GM18511 (cell line): Measurements from ENCODE around the gene LMO2.
"Not testable (repeated sequence)": the region's sequence is repeated elsewhere in the genome, so short reads cannot be mapped to it uniquely, and the experiment has no call there.

Experiments used
- ATAC-seq: cut with Tn5 transposase; IDR thresholded peaks from one replicate; pipeline ENCODE4 v1.9.1; 2021; ENCODE audit warnings: mild to moderate bottlenecking, moderate library complexity; ENCODE audit not compliant: unreplicated experiment

Gene LMO2

DNA sequence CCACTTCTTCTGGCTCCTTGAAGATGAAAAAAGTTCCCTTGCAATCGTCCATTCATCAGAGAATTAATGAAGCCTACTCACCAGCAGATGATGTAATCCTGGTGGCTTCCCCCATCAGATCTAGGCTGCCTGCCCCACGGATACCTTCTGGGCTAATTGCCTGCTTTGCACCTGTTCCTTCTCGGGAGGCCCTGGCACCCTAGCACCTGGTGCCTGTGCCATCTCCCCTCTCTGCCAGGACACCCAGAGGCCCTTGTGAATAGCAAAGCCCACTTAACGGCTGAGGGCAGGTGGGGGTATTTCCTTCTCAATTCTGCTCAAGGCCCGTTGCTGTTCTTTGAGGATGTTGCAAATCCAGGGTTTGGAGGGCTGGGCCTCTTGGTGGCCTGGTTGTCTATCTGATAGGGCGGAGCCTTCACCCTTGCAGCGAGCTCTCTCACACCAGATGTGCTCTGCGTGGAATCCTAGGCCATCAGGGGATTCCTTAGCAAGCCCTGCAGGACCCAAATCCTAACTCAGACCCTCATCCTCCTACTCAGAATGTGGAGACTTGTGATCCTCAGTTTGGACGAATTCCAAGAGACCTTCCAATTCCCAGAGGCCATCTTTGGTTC, at the start of gene LMO2:
Gene LMO2 (minus strand): TSS at position 363 of the 614 bp plus-strand sequence. CDS start 22,360 bp downstream, outside the sequence.
- no peak for ATAC-seq

DNA sequence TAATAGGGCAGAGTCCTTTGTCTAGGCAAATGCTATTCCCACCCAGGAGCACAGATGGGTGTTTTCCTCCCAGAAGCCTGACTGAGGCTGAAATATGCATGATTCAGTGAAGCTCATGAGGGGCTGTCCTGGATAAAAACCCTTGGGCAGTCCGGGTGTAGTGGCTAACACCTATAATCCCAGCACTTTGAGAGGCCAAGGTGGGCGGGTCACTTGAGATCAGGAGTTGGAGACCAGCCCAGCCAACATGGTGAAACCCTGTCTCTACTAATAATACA, 48.6 kb upstream of the LMO2 start:
- ATAC-seq: no peak

- ATAC-seq: no peak
Observed at GRCh38 chr11:33936725-33937604, 45.1 kb upstream of the LMO2 start.

DNA sequence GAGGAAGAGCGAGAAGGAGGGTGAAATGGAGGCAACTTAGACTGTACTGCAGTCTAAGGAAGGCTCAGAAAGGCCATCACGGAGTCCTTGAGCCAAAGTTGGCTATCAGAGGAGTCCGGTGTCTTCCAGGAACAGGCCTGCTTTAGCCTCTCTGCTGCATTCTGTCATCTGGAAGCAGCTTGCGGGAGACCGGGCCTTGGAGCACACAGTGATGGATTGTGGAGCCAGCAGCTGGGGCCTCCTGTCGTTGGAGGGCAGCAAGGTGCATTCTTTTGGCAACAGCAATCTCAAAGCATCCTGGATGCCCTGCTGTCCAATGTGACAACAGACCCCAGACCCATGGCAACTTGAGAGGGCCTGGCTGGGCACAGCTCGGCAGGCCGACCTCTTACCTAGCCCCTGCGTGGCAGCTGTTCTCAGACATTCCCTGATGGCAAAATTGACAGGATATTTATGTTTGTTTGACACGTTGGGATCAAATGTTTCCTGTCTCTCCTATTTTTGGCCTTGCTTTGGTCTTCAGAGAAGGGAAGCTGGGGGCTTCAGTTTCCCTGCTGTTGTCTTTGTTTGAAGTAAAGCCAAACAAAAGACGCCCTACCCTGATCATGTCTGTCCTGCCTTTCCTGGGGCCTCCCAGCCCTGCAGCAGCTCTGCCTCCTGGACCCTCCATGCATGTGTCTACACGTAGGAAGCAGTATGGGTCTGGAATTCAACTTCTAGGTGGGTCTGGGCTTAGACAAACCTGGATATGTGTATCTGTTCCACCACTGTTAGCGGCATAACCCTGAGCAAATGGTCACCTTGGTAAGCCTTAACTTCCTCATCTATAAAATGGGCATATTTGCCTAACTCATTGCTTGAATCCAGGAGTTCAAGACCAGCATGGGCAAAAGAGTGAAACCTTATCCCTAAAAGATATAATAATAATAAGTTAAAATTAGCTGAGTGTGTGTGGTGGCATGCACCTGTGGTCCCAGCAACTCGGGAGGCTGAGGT, 43.9 kb upstream of the LMO2 start:
- no peak for ATAC-seq

- ATAC-seq: no peak
Observed at GRCh38 chr11:33935005-33935404, 43.1 kb upstream of the LMO2 start.

DNA sequence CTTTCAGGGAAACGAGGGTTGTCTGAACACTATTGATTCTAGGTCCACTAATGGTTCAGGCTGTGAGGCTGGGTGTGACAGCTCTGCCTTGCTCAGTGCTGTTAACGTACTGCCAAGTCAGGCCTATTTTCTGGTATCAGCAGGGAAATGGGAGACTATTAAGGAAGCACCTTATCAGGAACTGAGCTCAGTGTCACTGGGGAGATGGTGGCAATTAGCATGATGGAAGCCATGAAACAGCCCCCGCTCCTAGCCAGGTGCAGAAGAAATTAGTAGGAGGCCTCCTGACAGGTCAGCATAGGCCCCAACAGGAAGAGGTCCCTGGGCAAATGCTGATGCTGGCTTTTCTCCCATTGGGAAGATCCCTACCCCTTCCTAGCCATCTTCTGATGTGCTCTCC, 42.6 kb upstream of the LMO2 start:
- ATAC-seq: no peak

DNA sequence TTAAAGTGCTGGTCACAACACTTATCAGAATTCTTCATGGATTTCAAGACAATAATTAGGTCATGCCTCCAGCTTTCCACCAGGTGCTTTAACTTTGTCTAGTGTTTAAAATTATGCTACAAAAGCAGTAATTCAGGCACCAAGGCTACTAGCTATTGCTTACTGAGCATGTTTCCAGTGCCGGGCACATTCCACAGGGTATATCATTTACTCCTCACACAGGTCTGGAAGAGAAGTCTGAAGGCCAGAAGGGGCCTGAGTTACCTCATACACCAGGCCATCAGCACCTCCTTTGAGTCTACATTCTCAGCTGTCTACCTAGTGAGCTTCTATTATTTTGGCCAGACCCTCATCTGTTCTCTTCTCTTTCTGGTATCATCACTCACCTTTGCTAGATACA, 41.7 kb upstream of the LMO2 start:
- no peak for ATAC-seq

DNA sequence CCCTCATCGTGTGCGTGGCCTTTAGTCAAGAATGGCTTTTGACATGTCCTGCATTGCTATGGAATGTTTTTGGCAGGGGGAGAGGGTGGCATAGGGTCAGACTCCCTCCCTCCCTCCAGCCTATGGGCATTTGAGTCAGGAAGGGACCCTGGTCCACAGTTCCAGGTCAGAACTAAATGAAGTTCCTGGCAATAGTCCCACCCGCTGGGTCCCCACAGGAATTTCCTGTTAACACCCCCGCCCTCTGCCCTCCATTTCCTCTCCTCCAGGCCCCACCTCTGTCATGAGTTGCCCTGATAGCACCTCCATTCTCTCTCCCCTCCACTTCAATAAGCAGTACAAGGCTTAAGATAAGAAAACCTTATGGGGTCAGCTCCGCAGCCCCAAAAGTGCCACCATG, 40.8 kb upstream of the LMO2 start:
- ATAC-seq: no peak

DNA sequence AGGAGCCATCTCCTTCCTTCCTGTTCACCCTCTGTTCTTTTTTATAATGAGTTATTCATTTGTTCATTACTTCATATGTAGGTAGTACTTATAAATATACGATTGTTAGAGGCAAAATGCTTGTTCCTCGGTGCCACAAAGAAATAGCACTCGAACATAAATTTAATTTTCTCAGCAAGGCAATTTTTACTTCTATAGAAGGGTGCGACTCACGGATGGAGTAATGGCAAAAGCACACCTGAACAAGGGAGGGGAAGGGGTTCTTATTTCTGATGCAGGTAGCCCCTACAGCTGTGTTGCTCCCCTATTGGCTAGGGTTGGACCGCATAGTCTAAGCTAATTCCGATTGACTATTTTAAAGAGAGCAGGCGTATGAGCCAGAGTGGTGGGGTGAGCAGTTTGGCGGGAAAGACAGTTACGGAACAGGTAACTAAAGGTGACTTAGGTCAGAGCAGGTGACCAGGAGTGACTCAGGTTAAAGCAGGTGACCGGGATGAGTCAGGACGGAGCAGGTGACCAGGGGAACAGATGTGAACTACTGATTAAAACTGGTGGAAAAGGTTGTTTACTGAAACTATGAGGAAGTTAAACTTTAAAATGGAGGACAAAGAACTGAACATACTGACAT, 40.0 kb upstream of the LMO2 start:
- not testable (repeated sequence) for ATAC-seq

DNA sequence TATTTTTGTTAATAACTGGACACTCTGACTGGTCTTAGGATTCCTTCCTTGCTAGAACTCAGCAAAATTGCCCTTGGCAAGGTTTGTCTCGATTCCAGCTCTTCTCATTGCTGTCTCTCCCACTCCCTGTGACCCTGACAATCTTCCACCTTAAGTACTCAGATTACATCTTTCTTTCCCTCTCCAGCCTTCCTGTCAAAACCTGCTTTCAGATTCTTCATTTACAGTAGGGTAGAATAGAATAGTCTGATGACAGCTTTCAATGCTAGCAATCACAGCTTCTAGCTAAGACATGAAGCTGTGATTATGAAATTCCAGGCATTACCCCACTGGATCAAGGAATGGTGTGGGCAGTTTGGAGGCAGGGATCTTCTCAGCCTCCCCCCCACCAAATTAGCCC, 39.2 kb upstream of the LMO2 start:
- no peak for ATAC-seq

GRCh38 chr11:33930317-33931021, 38.6 kb upstream of the LMO2 start:
- no peak for ATAC-seq

DNA sequence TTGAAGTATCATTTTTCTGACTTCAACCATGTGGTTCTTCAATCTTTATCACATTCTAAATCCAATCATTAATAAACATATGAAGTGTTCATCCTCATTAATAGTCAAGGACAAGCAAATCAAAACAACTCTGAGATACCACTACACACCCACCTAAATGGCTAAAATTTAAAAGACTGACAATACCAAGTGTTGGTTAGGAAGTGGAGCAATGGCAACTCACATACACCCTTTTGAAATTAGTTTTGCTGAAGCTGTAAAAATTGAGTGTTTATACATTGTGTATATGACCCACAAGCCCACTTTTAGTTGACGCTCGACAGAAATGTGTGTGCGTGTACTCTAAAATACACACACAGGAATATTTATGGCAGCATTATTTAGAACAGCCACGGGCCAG, 36.7 kb upstream of the LMO2 start:
- no peak for ATAC-seq

DNA sequence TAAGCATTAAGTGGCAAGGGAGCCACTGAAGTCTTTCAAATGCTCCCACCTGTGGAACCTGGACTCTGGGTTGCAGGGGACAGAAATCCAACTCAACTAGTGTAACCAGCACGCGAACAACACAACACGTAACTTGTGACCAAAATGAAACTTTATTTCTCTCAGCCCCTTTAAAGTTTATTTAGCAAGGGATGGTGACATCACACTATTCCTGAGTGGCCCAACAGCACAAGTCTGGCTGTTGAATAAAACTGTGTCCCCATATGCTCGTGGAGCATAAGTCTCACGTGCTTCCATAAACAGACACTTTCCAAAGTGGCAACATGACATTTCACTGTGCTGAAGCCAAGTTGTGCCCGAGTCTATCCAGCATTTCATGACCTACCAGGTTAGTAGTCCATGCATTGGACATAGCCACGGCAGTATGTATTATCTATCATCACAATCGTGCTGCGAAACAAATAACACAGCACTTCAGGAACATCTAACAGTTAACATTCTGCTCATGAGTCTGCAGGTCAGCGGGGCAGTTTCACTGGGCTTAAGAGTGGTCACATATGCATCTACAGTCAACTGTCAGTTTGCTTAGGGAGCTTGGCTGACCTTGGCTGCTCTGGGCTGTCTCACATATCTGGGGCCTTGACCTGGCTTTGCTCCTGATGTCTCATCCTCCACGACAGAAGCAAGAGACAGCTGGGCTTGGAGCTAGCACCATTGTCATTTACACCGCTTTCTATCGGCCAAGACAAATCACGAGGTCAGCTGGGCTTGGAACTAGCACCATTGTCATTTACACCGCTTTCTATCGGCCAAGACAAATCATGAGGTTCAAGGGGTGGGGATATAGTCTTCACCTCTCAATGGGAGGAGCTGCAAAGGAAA, 35.0 kb upstream of the LMO2 start:
- ATAC-seq: no peak

DNA sequence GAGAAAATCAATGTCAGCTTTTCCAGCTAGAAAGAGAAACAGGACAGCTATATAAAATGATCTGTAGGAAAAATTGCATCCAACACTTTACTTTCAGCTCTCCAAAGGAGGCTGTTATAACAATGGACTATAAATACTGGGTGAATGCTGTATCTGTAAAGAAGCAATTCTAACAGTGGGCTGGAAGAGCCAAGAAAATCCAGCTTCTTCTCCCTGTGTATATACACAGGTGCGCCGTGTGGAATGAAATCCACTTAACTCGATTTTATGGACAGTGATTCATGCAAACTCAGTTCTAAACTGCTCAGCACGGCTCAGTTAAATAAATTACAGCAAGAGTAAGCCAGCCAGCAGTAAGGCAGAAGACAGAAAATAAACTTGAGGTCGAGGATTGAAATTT, 32.5 kb upstream of the LMO2 start:
- ATAC-seq: no peak

DNA sequence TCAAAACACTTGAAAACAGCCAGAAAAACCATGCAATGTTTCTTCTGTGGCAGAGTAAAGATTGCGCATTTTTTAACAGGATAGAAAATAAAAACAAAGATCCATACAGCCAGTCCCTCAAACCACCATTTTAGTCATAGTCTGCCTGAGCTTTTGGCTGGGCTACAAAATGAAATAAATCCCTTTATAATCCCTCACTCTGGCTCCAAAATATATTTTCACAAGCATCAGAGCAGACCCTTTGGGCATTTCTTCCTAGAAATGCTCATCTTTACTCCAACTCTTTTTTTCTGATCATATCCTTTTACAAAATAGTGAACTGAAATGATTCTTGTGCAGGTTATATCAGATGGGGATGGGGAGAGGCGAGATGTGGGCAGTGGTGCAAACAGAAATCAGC, 31.8 kb upstream of the LMO2 start:
- no peak for ATAC-seq

DNA sequence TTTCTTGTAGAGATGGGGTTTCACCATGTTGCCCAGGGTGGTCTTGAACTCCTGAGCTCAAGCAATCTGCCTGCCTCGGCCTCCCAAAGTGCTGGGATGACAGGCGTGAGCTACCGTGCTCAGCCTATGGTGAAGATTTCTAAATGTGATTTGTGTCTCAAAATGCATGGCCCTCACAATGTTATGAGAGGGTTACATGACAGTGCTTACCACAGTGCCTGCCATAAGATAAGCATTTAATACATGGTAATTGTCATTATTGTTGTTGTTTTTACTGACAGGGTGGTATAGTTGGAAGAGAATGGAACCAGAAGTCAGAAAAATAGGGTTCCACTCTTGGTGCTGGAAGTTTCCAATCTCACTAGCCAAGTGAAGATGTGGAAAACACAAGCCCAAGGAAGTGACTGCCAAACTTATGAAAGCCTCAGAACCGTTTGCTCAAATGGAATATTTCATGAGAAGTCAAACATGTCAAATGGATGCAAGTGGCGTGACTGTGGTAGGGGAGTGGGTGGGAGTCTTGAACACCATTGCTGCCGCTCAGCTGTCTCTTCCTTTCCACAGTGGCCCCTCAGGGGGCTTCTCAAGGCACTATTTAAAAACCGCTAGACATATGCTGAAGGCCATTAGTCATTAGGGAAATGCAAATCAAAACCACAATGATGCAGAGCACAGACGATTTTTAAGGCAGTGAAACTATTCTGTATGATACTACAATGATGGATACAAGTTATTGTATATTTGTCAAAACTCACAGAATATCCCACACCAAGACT, 29.1 kb upstream of the LMO2 start:
- peak; percentile 96 for ATAC-seq

DNA sequence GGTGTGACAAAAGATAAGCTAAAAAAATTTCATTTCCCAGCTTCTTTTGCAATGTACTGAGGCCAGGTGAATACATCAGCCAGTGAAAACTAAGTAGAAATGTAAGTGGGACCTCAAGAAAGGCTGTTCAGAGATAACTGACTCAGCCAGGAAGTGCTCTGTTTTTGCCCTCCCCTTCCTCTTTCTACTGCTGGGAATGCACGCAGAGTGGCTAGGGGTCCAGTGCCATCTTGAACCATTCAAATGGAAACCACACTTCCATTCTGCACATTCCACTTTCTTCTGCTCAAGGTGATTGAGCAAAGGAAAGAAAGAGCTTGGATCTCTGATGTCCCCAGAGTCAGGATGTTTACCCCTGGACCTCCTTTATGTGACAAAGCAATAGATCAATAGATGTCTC, 27.8 kb upstream of the LMO2 start:
- ATAC-seq: no peak

GRCh38 chr11:33917402-33917801, 25.5 kb upstream of the LMO2 start:
- not testable (repeated sequence) for ATAC-seq

DNA sequence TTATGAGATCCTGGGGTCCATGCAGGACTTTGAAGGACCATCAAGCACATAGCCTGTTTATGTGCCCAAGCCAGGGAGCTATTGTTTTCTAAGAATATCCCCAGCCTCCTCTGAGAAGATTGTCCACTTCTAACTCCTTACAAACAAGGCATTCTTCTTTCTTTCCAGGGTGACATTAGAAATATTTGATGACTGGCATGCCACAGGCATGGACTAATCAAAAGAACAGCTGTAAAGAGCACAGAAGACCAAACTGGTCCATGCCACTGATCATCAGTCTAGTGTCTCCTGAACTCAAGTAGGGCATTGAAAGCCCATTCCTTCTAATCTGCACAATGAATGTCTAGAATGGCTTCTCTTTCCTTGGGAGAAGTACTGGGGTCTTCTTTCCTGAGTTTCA, 24.9 kb upstream of the LMO2 start:
- ATAC-seq: no peak
